Keratinocyte (primary cell): Measurements from ENCODE around the gene BCAS1. TPM values are rescaled to one million over a fixed set of nuclear protein-coding genes. Genes with fewer than 3 reads are reported as not detected.

Experiments used
- DNase-seq: peaks from one replicate; pipeline ENCODE4 v3.0.0-alpha.2; 2011; ENCODE audit warnings: low read depth, missing footprints, low spot score
- FAIRE-seq: peaks from 2 replicates; lab custom pipeline; 2011; peaks lifted over from hg19 to GRCh38; lab: Jason Lieb, UNC
- H2AFZ ChIP-seq: 2 replicates; pipeline ENCODE4 v1.6.0; 2012; ENCODE audit warnings: low read length, control low read depth, inconsistent platforms; ENCODE audit not compliant: control insufficient read depth
- H3K27ac ChIP-seq: 2 replicates; pipeline ENCODE4 v1.5.1; 2011; ENCODE audit warnings: low read length; ENCODE audit not compliant: control insufficient read depth, insufficient read depth
- H3K27me3 ChIP-seq: 3 replicates; pipeline ENCODE4 v1.6.0; 2011; ENCODE audit warnings: low read length; ENCODE audit not compliant: control insufficient read depth, insufficient read depth; ENCODE audit errors: extremely low read depth
- H3K36me3 ChIP-seq, 2 experiments: 2 replicates in 1 of 2; 3 replicates in 1 of 2; pipeline ENCODE4 v1.5.1; 2011; ENCODE audit warnings: low read length in 2 of 2, mild to moderate bottlenecking in 1 of 2; ENCODE audit not compliant: control insufficient read depth in 2 of 2, insufficient read depth in 2 of 2; ENCODE audit errors: extremely low read depth in 1 of 2
- H3K4me1 ChIP-seq: 3 replicates; pipeline ENCODE4 v1.5.1; 2011; ENCODE audit warnings: low read length; ENCODE audit not compliant: control insufficient read depth, insufficient read depth; ENCODE audit errors: extremely low read depth
- H3K4me2 ChIP-seq: 3 replicates; pipeline ENCODE4 v1.6.0; 2011; ENCODE audit warnings: low read depth, low read length; ENCODE audit not compliant: control insufficient read depth, insufficient read depth; ENCODE audit errors: extremely low read depth
- H3K4me3 ChIP-seq, 3 experiments: fragments of 200-600 bp in 1 of 3; sonication (generic) in 1 of 3; 2 replicates in 2 of 3; 3 replicates in 1 of 3; pipeline ENCODE4 v1.5.1; 2011 to 2016; ENCODE audit warnings: low read length in 3 of 3, mild to moderate bottlenecking in 3 of 3, control low read depth in 2 of 3, inconsistent platforms in 1 of 3, low read depth in 1 of 3, mixed read lengths in 1 of 3, mixed run types in 1 of 3, moderate library complexity in 1 of 3; ENCODE audit not compliant: control insufficient read depth in 2 of 3, insufficient read depth in 2 of 3; ENCODE audit errors: extremely low read depth in 1 of 3
- H3K79me2 ChIP-seq: 2 replicates; pipeline ENCODE4 v1.6.0; 2012; ENCODE audit warnings: low read length; ENCODE audit not compliant: control insufficient read depth, insufficient read depth
- H3K9ac ChIP-seq: 3 replicates; pipeline ENCODE4 v1.6.0; 2011; ENCODE audit warnings: low read length; ENCODE audit not compliant: control insufficient read depth, insufficient read depth; ENCODE audit errors: extremely low read depth
- H3K9me1 ChIP-seq: 3 replicates; pipeline ENCODE4 v1.6.0; 2011; ENCODE audit warnings: low read length; ENCODE audit not compliant: control insufficient read depth, insufficient read depth; ENCODE audit errors: extremely low read depth
- H3K9me3 ChIP-seq: 2 replicates; pipeline ENCODE4 v1.5.1; 2012; ENCODE audit warnings: low read depth, low read length; ENCODE audit not compliant: control insufficient read depth
- H4K20me1 ChIP-seq: 3 replicates; pipeline ENCODE4 v1.6.0; 2011; ENCODE audit warnings: low read length; ENCODE audit not compliant: control insufficient read depth, insufficient read depth; ENCODE audit errors: extremely low read depth
- CTCF ChIP-seq, 3 experiments: IDR thresholded peaks in 1 of 3; conservative IDR thresholded peaks in 1 of 3; optimal IDR thresholded peaks in 1 of 3; 2 replicates in 2 of 3; 3 replicates in 1 of 3; pipeline versions ENCODE3 to v1.5.1; 2011; ENCODE audit warnings: low read length in 3 of 3, mild to moderate bottlenecking in 3 of 3, moderate library complexity in 2 of 3, control low read depth in 1 of 3, inconsistent platforms in 1 of 3; ENCODE audit not compliant: insufficient read depth in 2 of 3; ENCODE audit errors: extremely low read depth in 1 of 3
- EZH2 ChIP-seq: IDR thresholded peaks from one replicate; pipeline ENCODE4 v1.6.1; 2012; ENCODE audit warnings: inconsistent platforms, mild to moderate bottlenecking, low read length, moderate library complexity
- dilution Hi-C: fragments of 300-500 bp; cut with MboI; formaldehyde crosslinking; loops from one replicate; pipeline ENCODE4 v1.7.0; 2020; ENCODE audit warnings: low sequenced_read_pairs; ENCODE audit not compliant: extremely low pct_ligation_motif_present
- polyA plus RNA-seq, 5 experiments: library from polyadenylated mRNA; depleted of rRNA in 3 of 5; stranded (reverse) in 3 of 5; stranded (forward) in 1 of 5; unstranded in 1 of 5; fragments of >200 nt; gene quantifications; 1 replicate in 1 of 5; 2 replicates in 3 of 5; 3 replicates in 1 of 5; pipeline versions ENCODE4 v1.2.1 to v1.2.3, GENCODE V29; 2011 to 2012; ENCODE audit warnings: missing spikeins in 2 of 5, low read depth in 1 of 5, low replicate concordance in 1 of 5

The BCAS1 gene
- polyA plus RNA-seq, 1 donor (not counting 4 experiments of a cell fraction or from before 2014, with no cell fraction given): not detected

- no peak for FAIRE-seq
- dilution Hi-C loops: no loop called here
Observed at GRCh38 chr20:53983401-53983800, 87.0 kb downstream of the BCAS1 start.

GRCh38 chr20:53982624-53983023 is 87.8 kb downstream of the BCAS1 start:
- FAIRE-seq (no peak), DNase-seq (no peak)
- Histone ChIP-seq H3K4me3 (no peak overlapping the region), H3K27ac (no peak overlapping the region), H3K27me3 (peaks cover 3% of the 10 kb centered on the region), H3K4me1 (no peaks in the 10 kb centered on the region), H3K79me2 (no peaks in the 10 kb centered on the region), H3K9ac (no peak overlapping the region), H4K20me1 (no peaks in the 10 kb centered on the region), H3K4me2 (no peak overlapping the region), H3K9me3 (no peaks in the 10 kb centered on the region), H3K9me1 (no peaks in the 10 kb centered on the region), H2AFZ (no peak overlapping the region), H3K36me3 (no peaks in the 10 kb centered on the region)
- dilution Hi-C loops: no loop called here
- no peak for TF ChIP-seq CTCF (optimal IDR thresholded peaks at IDR 0.05 in 1 of 3, IDR thresholded peaks at IDR 0.05 in 1 of 3, conservative IDR thresholded peaks at IDR 0.05 in 1 of 3; ENCODE audit: extremely low read depth in 1 of 3, insufficient read depth in 2 of 3, low read length in 3 of 3)
- no peak for TF ChIP-seq EZH2

More at GRCh38 chr20:53983401-53983800, 87.0 kb downstream of the BCAS1 start:
- no peak overlapping the region for H3K4me2 ChIP-seq
- no peak overlapping the region for H3K4me3 ChIP-seq
- no peak overlapping the region for H3K27ac ChIP-seq
- no peak overlapping the region for H2AFZ ChIP-seq
- H3K9ac ChIP-seq: no peak overlapping the region
- H3K36me3 ChIP-seq: no peaks in the 10 kb centered on the region
- H3K4me1 ChIP-seq: no peaks in the 10 kb centered on the region
- no peak for TF ChIP-seq EZH2
- TF ChIP-seq CTCF (optimal IDR thresholded peaks at IDR 0.05 in 1 of 3, IDR thresholded peaks at IDR 0.05 in 1 of 3, conservative IDR thresholded peaks at IDR 0.05 in 1 of 3; ENCODE audit: extremely low read depth in 1 of 3, insufficient read depth in 2 of 3, low read length in 3 of 3): no peak
- no peaks in the 10 kb centered on the region for H4K20me1 ChIP-seq
- peaks cover 3% of the 10 kb centered on the region for H3K27me3 ChIP-seq
- no peak for DNase-seq
- H3K9me1 ChIP-seq: no peaks in the 10 kb centered on the region
- H3K79me2 ChIP-seq: no peaks in the 10 kb centered on the region
- H3K9me3 ChIP-seq: no peaks in the 10 kb centered on the region
